ENCODE measurements around the gene RYR2.
A peak's percentile ranks its signal among the peaks of the same experiment; 100 is the strongest.

The RYR2 gene

DNA sequence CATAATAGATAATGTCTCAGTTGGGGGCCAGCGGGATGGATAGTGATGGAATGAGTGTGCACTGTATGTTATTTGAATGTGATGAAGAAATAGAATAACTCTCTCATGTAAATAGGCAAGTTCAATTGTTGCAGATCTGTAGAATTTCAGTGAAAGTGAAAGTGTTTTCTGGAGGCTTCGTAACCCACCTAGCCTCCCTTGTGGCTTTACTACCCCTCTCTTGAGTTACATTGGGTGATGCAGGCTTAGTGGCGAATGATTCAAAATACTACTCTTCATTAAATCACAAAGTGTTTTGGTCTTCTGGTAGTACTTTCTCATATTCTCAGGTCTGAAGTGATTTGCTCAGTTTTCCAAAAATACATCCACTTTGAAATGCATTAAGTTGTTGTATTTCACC, 436.9 kb downstream of the RYR2 start:
- no peak for DNase-seq

DNA sequence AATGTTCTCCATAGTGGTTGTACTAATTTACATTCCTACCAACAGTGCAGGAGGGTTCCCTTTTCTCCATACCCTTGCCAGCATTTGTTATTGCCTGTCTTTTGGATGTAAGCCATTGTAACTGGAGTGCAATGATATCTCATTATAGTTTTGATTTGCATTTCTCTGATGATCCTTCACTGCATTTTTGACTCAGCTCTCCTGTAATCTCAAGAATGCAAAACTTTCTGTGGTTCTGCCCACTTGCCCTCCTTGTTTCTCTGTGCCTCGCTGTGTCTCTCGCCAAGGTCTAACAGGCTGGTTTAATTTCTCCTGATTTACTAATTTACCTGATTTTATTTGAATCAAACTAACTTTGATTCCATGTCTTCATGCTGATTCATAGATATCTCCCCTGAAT, 440.8 kb downstream of the RYR2 start:
- no peak for DNase-seq

DNA sequence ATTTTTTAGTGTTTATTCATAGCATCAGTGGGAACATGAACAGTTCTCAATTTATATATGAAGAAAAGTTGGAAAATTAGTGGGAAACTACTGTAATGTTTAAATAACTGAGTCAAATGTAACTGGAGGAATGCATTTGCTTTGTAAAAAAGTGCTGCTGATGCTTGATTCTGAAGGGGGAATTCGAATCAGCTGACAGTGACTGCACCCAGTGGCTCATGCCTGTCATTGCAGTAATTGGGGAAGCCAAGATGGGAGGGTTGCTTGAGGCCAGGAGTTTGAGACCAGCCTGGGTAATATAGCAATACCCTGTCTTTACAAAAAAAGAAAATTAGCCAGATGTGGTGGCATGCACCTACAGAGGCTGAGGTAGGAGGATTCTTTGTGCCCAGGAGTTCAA, 450.4 kb downstream of the RYR2 start:
- no peak for DNase-seq

DNA sequence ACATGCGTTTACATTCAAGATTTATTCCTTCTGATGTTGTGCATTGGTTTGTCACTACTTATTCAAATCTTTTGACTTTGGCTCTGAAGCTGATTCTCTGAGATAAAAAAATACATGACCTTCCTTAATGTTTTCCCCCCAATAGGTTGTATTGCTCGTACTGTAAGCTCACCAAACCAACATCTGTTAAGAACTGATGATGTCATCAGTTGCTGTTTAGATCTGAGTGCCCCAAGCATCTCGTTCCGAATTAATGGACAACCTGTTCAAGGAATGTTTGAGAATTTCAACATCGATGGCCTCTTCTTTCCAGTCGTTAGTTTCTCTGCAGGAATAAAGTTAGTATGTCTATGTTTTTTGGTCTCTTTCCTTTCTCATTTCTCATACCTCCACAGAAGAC, 458.6 kb downstream of the RYR2 start:
- no peak for DNase-seq

- DNase-seq, result no peak
These were observed 461.3 kb downstream of the RYR2 start for GRCh38 chr1:237503292-237503691.

GRCh38 chr1:237507005-237507404, 465.0 kb downstream of the RYR2 start:
- no peak for DNase-seq

- DNase-seq, result no peak
These were observed 467.8 kb downstream of the RYR2 start for GRCh38 chr1:237509748-237510147.

DNA sequence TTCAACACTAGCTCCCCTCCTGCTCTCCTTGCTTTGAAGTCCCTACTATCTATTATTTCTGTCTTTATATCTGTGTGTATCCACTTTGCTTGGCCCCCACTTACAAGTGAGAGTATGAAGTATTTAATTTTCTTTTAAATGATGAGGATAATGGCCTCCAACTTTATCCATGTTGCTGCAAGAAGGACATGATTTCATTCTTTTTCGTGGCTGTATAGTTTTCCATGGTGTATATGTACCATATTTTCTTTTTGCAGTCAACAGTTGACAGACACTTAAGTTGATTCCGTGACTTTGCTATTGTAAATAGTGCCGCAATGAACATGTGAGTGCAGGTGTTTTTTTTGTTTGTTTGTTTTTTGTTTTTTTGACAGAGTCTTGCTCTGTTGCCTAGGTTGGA, 483.1 kb downstream of the RYR2 start:
- DNase-seq, result no peak

DNA sequence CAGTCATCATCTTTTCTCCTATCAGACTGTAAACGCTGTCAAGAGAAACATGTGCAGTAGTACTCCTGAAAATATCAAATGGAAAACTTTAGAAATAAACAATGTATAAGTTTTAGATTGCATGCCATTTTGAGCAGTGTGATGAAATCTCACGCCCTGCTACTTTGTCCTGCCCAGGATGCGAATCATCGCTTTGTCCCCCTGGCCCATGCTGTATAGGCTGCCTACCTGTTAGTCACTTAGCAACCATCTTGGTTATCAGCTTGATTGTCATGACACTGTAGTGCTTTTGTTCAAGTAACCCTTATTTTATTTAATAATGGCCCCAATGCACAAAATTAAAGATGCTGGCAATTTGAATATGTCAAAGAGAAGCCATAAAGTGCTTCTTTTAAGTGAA, 485.8 kb downstream of the RYR2 start:
- DNase-seq, result no peak

GRCh38 chr1:237528545-237528944, 486.6 kb downstream of the RYR2 start:
- no peak for DNase-seq

DNA sequence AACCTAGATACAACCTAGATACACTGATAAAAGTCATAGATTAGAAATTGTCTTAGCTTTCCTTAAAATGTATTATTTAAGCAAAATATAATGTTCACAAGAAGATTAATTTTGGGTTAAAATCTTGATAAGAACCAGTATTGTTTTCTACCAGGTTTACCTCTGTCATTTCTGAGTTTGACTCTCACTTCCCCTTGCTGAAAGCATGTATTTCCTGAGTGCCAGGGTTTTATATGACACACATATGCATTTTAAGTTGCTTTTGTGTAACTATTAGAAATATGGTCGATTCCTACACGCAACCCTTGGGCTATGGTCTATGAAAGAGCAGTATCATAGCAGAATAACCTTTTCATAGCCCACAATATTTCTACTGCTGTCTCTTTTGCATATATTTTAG, 497.1 kb downstream of the RYR2 start:
- DNase-seq, result no peak

GRCh38 chr1:237542525-237543418, 500.8 kb downstream of the RYR2 start:
- no peak for DNase-seq

- DNase-seq, result no peak
These were observed 511.1 kb downstream of the RYR2 start for GRCh38 chr1:237553078-237553477.

DNA sequence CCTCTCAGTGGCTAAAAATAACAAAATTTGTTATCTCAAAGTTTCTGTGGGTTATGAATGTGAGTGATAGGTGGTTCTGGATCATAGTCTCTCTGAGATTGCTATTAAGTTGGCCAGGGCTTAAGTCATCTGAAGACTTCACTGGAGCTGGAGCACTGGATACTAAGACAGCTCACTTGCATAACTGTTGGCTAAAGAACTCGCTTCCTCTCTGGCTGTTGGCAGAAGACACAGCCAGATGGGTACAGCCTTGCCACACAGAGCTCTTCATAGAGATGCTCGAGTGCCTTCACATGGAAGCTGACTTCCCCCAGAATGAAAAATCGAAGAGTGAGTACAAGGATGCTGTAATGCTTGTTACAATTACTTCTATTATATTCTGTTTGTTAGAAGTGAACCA, 514.9 kb downstream of the RYR2 start:
- DNase-seq, result no peak

GRCh38 chr1:237562242-237562823, 520.3 kb downstream of the RYR2 start:
- DNase-seq, result peak; percentile 75

GRCh38 chr1:237565236-237565635, 523.3 kb downstream of the RYR2 start:
- no peak for DNase-seq

DNA sequence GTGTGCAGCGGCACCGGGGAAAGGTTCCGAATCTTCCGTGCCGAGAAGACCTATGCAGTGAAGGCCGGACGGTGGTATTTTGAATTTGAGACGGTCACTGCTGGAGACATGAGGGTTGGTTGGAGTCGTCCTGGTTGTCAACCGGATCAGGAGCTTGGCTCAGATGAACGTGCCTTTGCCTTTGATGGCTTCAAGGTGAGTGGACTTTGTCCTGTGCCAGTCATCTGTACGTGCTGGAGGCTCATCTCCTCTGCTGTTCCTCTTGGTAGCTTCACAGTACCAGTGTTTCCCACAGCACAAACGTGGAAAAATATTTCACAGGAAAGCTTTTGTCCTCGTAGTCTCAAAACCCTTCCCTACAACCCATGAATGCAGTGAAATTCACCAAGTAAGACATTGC, 524.6 kb downstream of the RYR2 start:
- DNase-seq, result no peak

DNA sequence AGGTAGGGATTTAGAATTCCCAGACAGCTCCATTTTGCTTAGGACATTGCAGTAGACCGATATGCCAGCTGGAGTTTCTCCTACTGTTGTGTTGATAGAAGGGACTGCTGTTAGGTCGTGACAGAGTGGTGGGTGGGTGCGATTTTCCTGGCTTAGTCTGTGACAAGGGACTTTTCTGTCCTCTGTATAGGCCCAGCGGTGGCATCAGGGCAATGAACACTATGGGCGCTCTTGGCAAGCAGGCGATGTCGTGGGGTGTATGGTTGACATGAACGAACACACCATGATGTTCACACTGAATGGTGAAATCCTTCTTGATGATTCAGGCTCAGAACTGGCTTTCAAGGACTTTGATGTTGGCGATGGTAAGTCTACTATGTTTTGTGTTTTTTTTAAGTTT, 527.0 kb downstream of the RYR2 start:
- no peak for DNase-seq

DNA sequence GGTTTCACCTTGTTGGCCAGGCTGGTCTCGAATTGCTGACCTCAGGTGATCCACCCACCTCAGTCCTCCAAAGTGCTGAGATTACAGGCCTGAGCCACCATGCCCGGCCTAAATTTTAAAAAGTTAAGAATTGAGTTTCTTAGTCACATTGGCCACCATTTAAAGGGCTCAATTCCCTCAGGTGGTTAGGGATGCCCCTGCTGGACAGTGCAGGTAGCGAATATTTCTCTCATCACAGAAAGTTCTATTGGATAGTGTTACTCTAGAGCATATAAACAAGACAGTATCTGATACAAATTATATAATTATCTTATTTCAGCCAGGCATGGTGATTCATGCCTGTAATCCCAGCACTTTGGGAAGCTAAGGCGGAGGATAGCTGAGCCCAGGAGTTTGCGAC, 528.5 kb downstream of the RYR2 start:
- no peak for DNase-seq

GRCh38 chr1:237574536-237574935, 532.6 kb downstream of the RYR2 start:
- no peak for DNase-seq

DNA sequence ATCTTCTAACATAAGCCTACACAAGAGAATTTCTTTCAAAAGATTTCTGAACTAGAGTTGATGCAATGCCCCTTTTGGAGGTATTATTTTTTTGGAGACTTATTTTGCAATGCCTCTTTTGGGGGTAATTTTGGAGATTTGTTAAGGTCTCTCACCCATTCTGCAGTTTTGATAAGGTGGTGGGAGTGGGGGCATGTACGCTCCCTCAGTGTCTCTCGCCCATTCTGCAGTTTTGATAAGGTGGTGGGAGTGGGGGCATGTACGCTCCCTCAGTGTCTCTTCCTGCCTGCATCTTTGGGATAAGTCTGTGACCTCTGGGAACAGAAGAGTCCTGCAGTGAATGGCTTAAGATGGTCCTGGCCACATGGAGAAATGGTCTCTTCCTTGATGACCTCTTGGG, 536.6 kb downstream of the RYR2 start:
- no peak for DNase-seq

- DNase-seq, result no peak
These were observed 538.7 kb downstream of the RYR2 start for GRCh38 chr1:237580726-237581125.

DNA sequence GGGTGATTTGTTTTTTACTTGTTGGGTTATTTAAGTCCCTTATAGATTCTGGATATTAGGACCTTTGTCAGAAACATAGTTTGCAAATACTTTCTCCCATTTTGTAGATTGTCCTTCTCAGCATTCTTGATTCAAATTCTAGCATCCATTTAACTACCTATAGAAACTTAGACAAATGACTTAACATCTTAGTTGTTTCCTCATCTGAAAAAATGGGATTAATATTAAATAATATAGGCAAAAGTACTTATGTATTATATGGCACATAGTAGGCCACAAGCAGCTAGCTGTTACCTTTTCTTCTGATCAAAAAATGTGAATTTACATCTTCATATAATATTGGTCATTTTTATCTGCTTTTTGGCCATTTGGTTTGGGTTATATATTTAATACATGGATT, 541.3 kb downstream of the RYR2 start:
- DNase-seq, result no peak

- DNase-seq, result no peak
These were observed 541.8 kb downstream of the RYR2 start for GRCh38 chr1:237583756-237584155.

DNA sequence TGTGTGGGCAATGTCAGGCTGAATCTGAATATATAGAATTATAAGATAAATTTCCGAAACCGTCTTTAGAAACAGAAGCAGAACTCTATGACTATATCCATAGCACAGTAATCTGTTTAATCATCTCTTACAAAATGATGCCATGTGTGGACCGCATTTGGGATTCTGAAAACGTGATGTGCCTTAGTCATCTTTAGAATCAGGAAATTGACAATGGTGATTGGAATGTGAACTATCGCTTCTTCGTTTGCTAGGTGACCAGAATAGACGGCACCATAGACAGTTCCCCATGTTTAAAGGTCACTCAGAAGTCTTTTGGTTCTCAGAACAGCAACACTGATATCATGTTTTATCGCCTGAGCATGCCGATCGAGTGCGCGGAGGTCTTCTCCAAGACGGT, 548.4 kb downstream of the RYR2 start:
- DNase-seq, result no peak
